ENCODE measurements around the gene ZNF530. TPM values are rescaled to one million over a fixed set of nuclear protein-coding genes. Genes with fewer than 3 reads are reported as not detected.
A peak's percentile ranks its signal among the peaks of the same experiment; 100 is the strongest.

Gene ZNF530
- total RNA-seq, 1 experiment from 2014 or later, result 11.3 TPM

DNA sequence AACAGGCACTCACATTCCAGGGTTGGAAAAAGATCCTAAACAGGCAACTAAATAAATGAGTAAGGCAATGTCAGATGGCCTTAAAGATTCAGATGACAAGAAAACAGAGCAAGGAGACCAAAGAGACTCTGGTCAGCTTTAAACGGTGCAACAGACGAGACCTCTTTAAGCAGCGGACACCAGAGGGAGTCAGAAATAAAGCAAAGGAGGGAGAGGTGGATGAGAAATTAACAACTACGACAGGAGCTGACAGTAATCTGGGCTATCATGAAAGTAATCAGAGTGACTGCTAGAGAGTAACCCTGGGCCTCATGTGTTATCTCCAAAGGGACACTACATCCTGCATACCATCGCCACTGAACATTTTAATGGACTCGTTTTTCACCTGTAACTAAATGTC is 41.2 kb upstream of the ZNF530 start:
- H3K4me1 ChIP-seq (ENCODE audit: insufficient read depth, low read length, poor library complexity, severe bottlenecking), result no peaks in the 10 kb centered on the region
- H3K9me3 ChIP-seq (ENCODE audit: low read depth, low read length, poor library complexity, severe bottlenecking), result peaks cover 34% of the 10 kb centered on the region
- DNase-seq (ENCODE audit: low spot score), result peak; percentile 23
- ChIA-PET POLR2A (ENCODE audit: low non-redundant PET) (interaction anchor here (0.6 kb wide), 1 partner anchor 127 kb away, joined by 3 read pairs; no protein-coding TSS in a partner anchor), CTCF (no interaction called here)
- H3K27me3 ChIP-seq (replicated peaks; ENCODE audit: insufficient read depth, low read depth, low read length, poor library complexity), result no peaks in the 10 kb centered on the region
- H3K27ac ChIP-seq (ENCODE audit: low read depth, low read length, poor library complexity, severe bottlenecking), result no peak overlapping the region
- H3K36me3 ChIP-seq (ENCODE audit: insufficient read depth, low read length, poor library complexity, severe bottlenecking), result peaks cover 22% of the 10 kb centered on the region
- intact Hi-C loops (cut with micrococcal nuclease; ENCODE audit: unreplicated experiment), result loop anchor here (10.0 kb wide), 1 partner anchor 596 kb away; the partner anchor contains the start of gene ZNF329
- H3K4me3 ChIP-seq (ENCODE audit: low read depth, low read length, poor library complexity, severe bottlenecking), result peak overlapping the region; percentile 96
- no TSS peak for BruUV-seq (replicated peaks)
- no peak for TF ChIP-seq EZH2 (IDR thresholded peaks at IDR 0.05; ENCODE audit: borderline replicate concordance, low read depth, low read length, poor library complexity, severe bottlenecking)
- peak; percentile 20; the same call in 1 of the 2 replicates for TF ChIP-seq CTCF (conservative IDR thresholded peaks at IDR 0.05; ENCODE audit: low read depth, low read length)

DNA sequence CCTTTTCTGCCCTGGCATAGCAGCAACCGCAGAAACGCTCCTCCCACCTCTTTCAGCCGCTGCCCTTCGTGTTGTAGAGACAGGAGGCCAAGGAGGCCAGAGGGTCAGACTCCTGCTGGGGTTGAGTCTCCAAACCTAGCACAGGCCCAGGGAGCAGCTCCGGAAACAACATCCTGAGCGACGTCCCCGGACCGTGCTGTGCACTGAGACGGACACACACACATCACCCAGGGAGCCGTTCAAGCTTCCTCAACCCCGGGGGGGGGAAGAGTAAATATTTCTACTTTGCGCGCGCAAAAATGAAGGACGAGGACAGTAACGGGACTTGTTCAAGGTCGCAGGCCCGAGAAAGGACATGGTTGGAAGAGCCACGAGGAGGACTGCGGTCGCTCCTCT is 40.7 kb upstream of the ZNF530 start:
- Histone ChIP-seq H3K9me3 (ENCODE audit: low read depth, low read length, poor library complexity, severe bottlenecking) (peaks cover 38% of the 10 kb centered on the region), H3K4me3 (ENCODE audit: low read depth, low read length, poor library complexity, severe bottlenecking) (peak overlapping the region; percentile 96), H3K4me1 (ENCODE audit: insufficient read depth, low read length, poor library complexity, severe bottlenecking) (no peaks in the 10 kb centered on the region), H3K36me3 (ENCODE audit: insufficient read depth, low read length, poor library complexity, severe bottlenecking) (peaks cover 19% of the 10 kb centered on the region), H3K27ac (ENCODE audit: low read depth, low read length, poor library complexity, severe bottlenecking) (peak overlapping the region; percentile 77), H3K27me3 (replicated peaks; ENCODE audit: insufficient read depth, low read depth, low read length, poor library complexity) (no peaks in the 10 kb centered on the region)
- BruUV-seq (replicated peaks), result no TSS peak
- TF ChIP-seq CTCF (conservative IDR thresholded peaks at IDR 0.05; ENCODE audit: low read depth, low read length) (no peak), EZH2 (IDR thresholded peaks at IDR 0.05; ENCODE audit: borderline replicate concordance, low read depth, low read length, poor library complexity, severe bottlenecking) (no peak)
- DNase-seq (ENCODE audit: low spot score), result no peak
- intact Hi-C loops (cut with micrococcal nuclease; ENCODE audit: unreplicated experiment), result loop anchor here (10.0 kb wide), 1 partner anchor 596 kb away; the partner anchor contains the start of gene ZNF329
- ChIA-PET CTCF (no interaction called here), POLR2A (ENCODE audit: low non-redundant PET) (no interaction called here)

DNA sequence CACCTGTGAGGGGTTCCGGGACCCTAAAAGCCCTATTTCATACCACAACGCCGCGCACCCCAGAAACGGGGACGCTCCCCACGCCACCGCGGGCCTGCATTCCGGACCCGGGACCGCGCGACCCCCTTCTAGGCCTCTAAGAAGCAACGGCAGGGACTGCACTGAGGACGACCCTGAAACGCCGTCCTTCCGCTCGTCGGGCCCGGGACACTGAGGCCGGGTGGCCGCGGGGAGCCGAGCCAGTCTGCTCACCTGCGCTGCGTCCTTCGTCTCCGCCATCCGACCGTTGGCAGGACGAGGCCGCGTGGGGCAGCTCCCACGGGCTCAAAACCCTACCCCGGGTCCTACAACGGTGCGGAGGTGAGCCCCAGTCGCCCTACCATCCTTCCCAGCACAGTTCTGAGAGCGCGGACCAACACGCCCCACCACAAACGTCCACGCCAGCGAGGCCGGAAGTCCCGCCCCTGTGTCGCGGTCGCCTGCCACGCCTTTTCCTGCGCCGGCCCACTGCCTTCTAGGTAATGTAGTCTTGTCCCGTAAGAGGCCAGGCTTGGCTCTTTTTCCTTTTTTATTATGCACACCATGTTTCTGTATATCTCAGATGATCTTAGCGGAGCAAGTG is 40.2 kb upstream of the ZNF530 start, which contains the start of gene ZNF550:
TSS of gene ZNF550 (minus strand) at position 460 of the 622 bp plus-strand sequence. CDS start at position 279, 181 bp downstream.
- H3K4me3 ChIP-seq (ENCODE audit: low read depth, low read length, poor library complexity, severe bottlenecking), result peak within 1 kb of the TSS; percentile 96
- H3K27me3 ChIP-seq (replicated peaks; ENCODE audit: insufficient read depth, low read depth, low read length, poor library complexity), result no peaks in the 10 kb centered on the region
- intact Hi-C loops (cut with micrococcal nuclease; ENCODE audit: unreplicated experiment), result loop anchor here (10.0 kb wide), 1 partner anchor 595 kb away; the partner anchor contains the start of gene ZNF329
- peak; percentile 92 for DNase-seq (ENCODE audit: low spot score)
- no peak for TF ChIP-seq EZH2 (IDR thresholded peaks at IDR 0.05; ENCODE audit: borderline replicate concordance, low read depth, low read length, poor library complexity, severe bottlenecking)
- TF ChIP-seq CTCF (conservative IDR thresholded peaks at IDR 0.05; ENCODE audit: low read depth, low read length), result no peak
- no peaks in the 10 kb centered on the region for H3K4me1 ChIP-seq (ENCODE audit: insufficient read depth, low read length, poor library complexity, severe bottlenecking)
- H3K27ac ChIP-seq (ENCODE audit: low read depth, low read length, poor library complexity, severe bottlenecking), result peak within 1 kb of the TSS; percentile 77
- peaks cover 14% of the 10 kb centered on the region for H3K36me3 ChIP-seq (ENCODE audit: insufficient read depth, low read length, poor library complexity, severe bottlenecking)
- ChIA-PET POLR2A (ENCODE audit: low non-redundant PET) (no interaction called here), CTCF (no interaction called here)
- TSS peak; percentile 76 for BruUV-seq (replicated peaks)
- peaks cover 37% of the 10 kb centered on the region for H3K9me3 ChIP-seq (ENCODE audit: low read depth, low read length, poor library complexity, severe bottlenecking)
